Mesenchymal stem cell (in vitro differentiated cells and primary cell): ENCODE results near the gene GADD45A.

ENCODE experiments used
- DNase-seq: peaks from one replicate; pipeline ENCODE4 v3.0.0-alpha.2; 2013
- H2AFZ ChIP-seq: one replicate; pipeline ENCODE4 v1.6.1; 2013; ENCODE audit warnings: low read depth, mild to moderate bottlenecking, control low read depth, inconsistent platforms, low read length, moderate library complexity
- H2AK5ac ChIP-seq: 2 replicates; pipeline ENCODE4 v1.6.1; 2013; ENCODE audit warnings: low read length, moderate library complexity, mild to moderate bottlenecking, inconsistent platforms; ENCODE audit not compliant: severe bottlenecking
- H2BK120ac ChIP-seq: one replicate; pipeline ENCODE4 v1.6.1; 2013; ENCODE audit warnings: low read depth, mild to moderate bottlenecking, inconsistent platforms, low read length, moderate library complexity
- H2BK12ac ChIP-seq, 2 experiments: one replicate each; pipeline ENCODE4 v1.6.1; 2013; ENCODE audit warnings: inconsistent platforms in 2 of 2, low read length in 2 of 2, mild to moderate bottlenecking in 2 of 2, moderate library complexity in 2 of 2, control low read depth in 1 of 2
- H2BK15ac ChIP-seq: one replicate; pipeline ENCODE4 v1.6.1; 2013; ENCODE audit warnings: mild to moderate bottlenecking, low read depth, inconsistent platforms; ENCODE audit not compliant: poor library complexity, severe bottlenecking
- H2BK5ac ChIP-seq: 2 replicates; pipeline ENCODE4 v1.6.1; 2013; ENCODE audit warnings: low read depth, mild to moderate bottlenecking, low read length, control low read depth, inconsistent platforms; ENCODE audit not compliant: poor library complexity, severe bottlenecking
- H3K14ac ChIP-seq, 2 experiments: one replicate each; pipeline ENCODE4 v1.6.1; 2013; ENCODE audit warnings: inconsistent platforms in 2 of 2, low read length in 2 of 2, control low read depth in 1 of 2, mild to moderate bottlenecking in 1 of 2, moderate library complexity in 1 of 2
- H3K18ac ChIP-seq, 2 experiments: one replicate each; pipeline ENCODE4 v1.6.1; 2013; ENCODE audit warnings: inconsistent platforms in 2 of 2, low read length in 2 of 2, control low read depth in 1 of 2, low read depth in 1 of 2, mild to moderate bottlenecking in 1 of 2
- H3K23ac ChIP-seq, 2 experiments: one replicate each; pipeline ENCODE4 v1.6.1; 2013; ENCODE audit warnings: inconsistent platforms in 2 of 2, low read length in 2 of 2, mild to moderate bottlenecking in 2 of 2, moderate library complexity in 2 of 2, control low read depth in 1 of 2
- H3K27ac ChIP-seq: 2 replicates; pipeline ENCODE4 v1.5.1; 2013; ENCODE audit warnings: mild to moderate bottlenecking, moderate library complexity, low read length, control low read depth, inconsistent platforms; ENCODE audit not compliant: poor library complexity, severe bottlenecking
- H3K27me3 ChIP-seq, 2 experiments: 2 replicates each; pipeline versions ENCODE4 v1.6.1 to v1.7.0; 2013; ENCODE audit warnings: low read length in 2 of 2, mild to moderate bottlenecking in 2 of 2, moderate library complexity in 2 of 2, control low read depth in 1 of 2, inconsistent platforms in 1 of 2; ENCODE audit not compliant: control insufficient read depth in 1 of 2, insufficient read depth in 1 of 2
- H3K36me3 ChIP-seq, 2 experiments: 2 replicates each; pipeline versions ENCODE4 v1.6.1 to v1.7.0; 2013; ENCODE audit warnings: low read length in 2 of 2, control low read depth in 1 of 2, inconsistent platforms in 1 of 2, low read depth in 1 of 2, mild to moderate bottlenecking in 1 of 2; ENCODE audit not compliant: insufficient read depth in 2 of 2, control insufficient read depth in 1 of 2
- H3K4ac ChIP-seq, 2 experiments: one replicate each; pipeline ENCODE4 v1.6.1; 2013; ENCODE audit warnings: inconsistent platforms in 2 of 2, low read length in 2 of 2, mild to moderate bottlenecking in 2 of 2, moderate library complexity in 2 of 2, control low read depth in 1 of 2, low read depth in 1 of 2
- H3K4me1 ChIP-seq: 2 replicates; pipeline ENCODE4 v1.6.1; 2013; ENCODE audit warnings: low read depth, low read length, control low read depth; ENCODE audit not compliant: control insufficient read depth, insufficient read depth
- H3K4me2 ChIP-seq: 2 replicates; pipeline ENCODE4 v1.6.1; 2013; ENCODE audit warnings: low read length, mild to moderate bottlenecking, inconsistent platforms; ENCODE audit not compliant: poor library complexity, severe bottlenecking
- H3K4me3 ChIP-seq, 2 experiments: 2 replicates each; pipeline versions ENCODE4 v1.5.1 to v1.7.0; 2013; ENCODE audit warnings: low read length in 2 of 2, mild to moderate bottlenecking in 2 of 2, control low read depth in 1 of 2, low read depth in 1 of 2; ENCODE audit not compliant: insufficient read depth in 1 of 2
- H3K79me1 ChIP-seq: replicated peaks from 2 replicates; pipeline ENCODE4 v1.6.1; 2013; ENCODE audit warnings: mild to moderate bottlenecking, control low read depth, low read length, inconsistent platforms; ENCODE audit not compliant: poor library complexity, severe bottlenecking
- H3K9ac ChIP-seq: 2 replicates; pipeline ENCODE4 v1.7.0; 2013; ENCODE audit warnings: mild to moderate bottlenecking, low read length, moderate library complexity
- H3K9me3 ChIP-seq: 2 replicates; pipeline ENCODE4 v1.7.0; 2013; ENCODE audit warnings: mild to moderate bottlenecking, low read length; ENCODE audit not compliant: control insufficient read depth
- H4K8ac ChIP-seq: one replicate; pipeline ENCODE4 v1.6.1; 2013; ENCODE audit warnings: inconsistent platforms, mild to moderate bottlenecking, low read length, moderate library complexity
- H4K91ac ChIP-seq: one replicate; pipeline ENCODE4 v1.6.1; 2013; ENCODE audit warnings: mild to moderate bottlenecking, low read length, inconsistent platforms
- WGBS: methylation state at CpG from one replicate; pipeline ENCODE4 v1.1.7; 2013; ENCODE audit warnings: mixed read lengths; 5-methylcytosine and 5-hydroxymethylcytosine counted together

The GADD45A gene

DNA sequence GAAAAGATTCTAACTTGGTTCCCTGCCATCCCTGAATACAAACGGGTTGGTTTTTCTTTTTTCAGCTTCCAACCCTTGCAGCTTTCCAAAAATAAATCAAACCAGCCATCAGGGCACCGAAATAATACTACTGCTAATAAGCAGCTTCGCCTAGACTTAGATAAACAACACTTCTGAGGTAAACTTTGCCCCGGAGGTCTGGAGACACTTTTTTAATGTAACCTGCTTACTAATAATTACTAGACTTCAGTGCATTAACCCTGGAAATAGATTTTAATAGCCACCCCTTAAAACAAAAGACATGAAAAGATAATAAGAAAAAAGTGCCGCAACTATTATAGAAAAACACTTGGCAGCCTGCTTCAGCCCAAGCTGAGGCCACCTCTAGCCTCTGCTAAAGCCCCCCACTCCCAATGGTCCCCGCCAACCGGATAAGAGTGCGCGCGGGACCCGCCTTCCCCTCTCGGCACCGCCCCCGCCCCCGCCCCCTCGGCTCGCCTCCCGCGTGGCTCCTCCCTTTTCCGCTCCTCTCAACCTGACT is 405 bp upstream of the GADD45A start:
- Histone ChIP-seq H3K4me3 (peak overlapping the region in 1 of 2 experiments; percentile 71), H3K18ac (no peak overlapping the region), H2BK5ac (peak overlapping the region; percentile 8), H4K91ac (no peak overlapping the region), H3K4me2 (peak overlapping the region; percentile 63), H3K36me3 (peaks cover 4 to 27% of the 10 kb centered on the region in 2 experiments), H3K23ac (no peak overlapping the region), H2BK12ac (peak overlapping the region in 1 of 2 experiments; percentile 45), H4K8ac (no peak overlapping the region), H3K27ac (peak overlapping the region; percentile 78), H3K14ac (no peak overlapping the region), H3K4me1 (peaks cover 5% of the 10 kb centered on the region), H3K79me1 (peaks cover 1% of the 10 kb centered on the region), H2AFZ (no peak overlapping the region), H3K9ac (peak overlapping the region; percentile 68), H3K4ac (no peak overlapping the region), H3K9me3 (no peaks in the 10 kb centered on the region), H2BK120ac (no peak overlapping the region), H2BK15ac (no peak overlapping the region), H3K27me3 (no peaks in the 10 kb centered on the region), H2AK5ac (no peak overlapping the region)
- DNase-seq = no peak
- 9% methylated on average over 15 of the region's 20 CpGs for WGBS

DNA sequence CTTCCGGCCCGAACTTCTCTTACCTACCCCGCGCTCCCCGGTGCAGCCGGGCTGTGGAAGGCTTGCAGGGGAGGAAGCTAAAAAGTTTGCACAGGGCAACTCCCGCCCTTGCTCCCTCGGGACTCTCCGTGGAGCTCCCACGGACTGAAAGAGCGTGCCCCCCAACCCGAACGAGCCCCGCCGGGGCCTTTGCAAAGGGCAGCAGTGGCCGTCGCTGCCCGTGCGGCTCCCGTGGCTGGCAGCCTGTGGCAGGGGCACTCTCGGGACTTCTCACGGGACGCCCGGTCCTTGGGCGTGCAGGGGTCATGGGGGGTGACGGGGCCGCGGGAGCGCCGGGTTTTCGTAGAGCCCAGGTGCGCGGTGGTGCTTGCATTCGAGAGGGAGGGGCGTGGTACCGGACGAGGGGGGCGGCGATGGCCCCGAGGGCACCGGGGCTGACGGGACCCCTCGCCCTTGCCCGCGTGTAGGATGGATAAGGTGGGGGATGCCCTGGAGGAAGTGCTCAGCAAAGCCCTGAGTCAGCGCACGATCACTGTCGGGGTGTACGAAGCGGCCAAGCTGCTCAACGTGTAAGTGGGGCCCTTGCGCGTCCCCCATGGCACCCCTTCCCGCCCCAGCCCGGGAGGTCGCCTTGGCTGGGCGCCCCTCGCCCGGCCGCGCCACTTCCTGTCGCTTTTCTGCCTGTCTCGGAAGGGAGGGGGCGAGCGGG is 711 bp downstream of the GADD45A start:
- peak overlapping the region; percentile 97 to 98 for H3K18ac ChIP-seq
- H2BK12ac ChIP-seq = peak overlapping the region; percentile 38 to 67
- H4K8ac ChIP-seq = peak overlapping the region; percentile 99
- H3K9me3 ChIP-seq = no peaks in the 10 kb centered on the region
- peak overlapping the region; percentile 69 to 81 for H3K23ac ChIP-seq
- peaks cover 1% of the 10 kb centered on the region for H3K79me1 ChIP-seq
- whole genome bisulfite sequencing = under 1% methylated on average over 54 of the region's 65 CpGs
- H2BK5ac ChIP-seq = peak overlapping the region; percentile 99
- H3K4ac ChIP-seq = peak overlapping the region; percentile 89 to 91
- peak overlapping the region; percentile 61 for H3K4me2 ChIP-seq
- no peaks in the 10 kb centered on the region for H3K27me3 ChIP-seq
- peaks cover 5% of the 10 kb centered on the region for H3K4me1 ChIP-seq
- peak overlapping the region; percentile 94 for H3K27ac ChIP-seq
- peak overlapping the region; percentile 90 to 91 for H3K4me3 ChIP-seq
- peak overlapping the region; percentile 20 for H2AK5ac ChIP-seq
- H3K9ac ChIP-seq = peak overlapping the region; percentile 98
- H3K14ac ChIP-seq = peak overlapping the region; percentile 62 to 98
- peak; percentile 44 for DNase-seq
- H2BK120ac ChIP-seq = peak overlapping the region; percentile 91
- H2BK15ac ChIP-seq = peak overlapping the region; percentile 98
- H3K36me3 ChIP-seq = peaks cover 4 to 36% of the 10 kb centered on the region in 2 experiments
- H4K91ac ChIP-seq = peak overlapping the region; percentile 99
- peak overlapping the region; percentile 37 for H2AFZ ChIP-seq

- DNase-seq = peak; percentile 98
- peaks cover 1% of the 10 kb centered on the region for H3K79me1 ChIP-seq
- H2BK15ac ChIP-seq = peak overlapping the region; percentile 98
- H2BK5ac ChIP-seq = peak overlapping the region; percentile 99
- peak overlapping the region; percentile 99 for H4K91ac ChIP-seq
- H3K9me3 ChIP-seq = no peaks in the 10 kb centered on the region
- H3K9ac ChIP-seq = peak overlapping the region; percentile 98
- H3K4ac ChIP-seq = peak overlapping the region; percentile 89 to 91
- peaks cover 4 to 36% of the 10 kb centered on the region in 2 experiments for H3K36me3 ChIP-seq
- H2AK5ac ChIP-seq = peak overlapping the region; percentile 74
- H2BK120ac ChIP-seq = peak overlapping the region; percentile 91
- peak overlapping the region; percentile 37 to 69 for H3K23ac ChIP-seq
- H2AFZ ChIP-seq = no peak overlapping the region
- peak overlapping the region; percentile 99 for H4K8ac ChIP-seq
- H3K4me3 ChIP-seq = peak overlapping the region; percentile 90 to 91
- peak overlapping the region; percentile 62 to 98 for H3K14ac ChIP-seq
- peaks cover 5% of the 10 kb centered on the region for H3K4me1 ChIP-seq
- H3K27ac ChIP-seq = peak overlapping the region; percentile 94
- H3K27me3 ChIP-seq = no peaks in the 10 kb centered on the region
- peak overlapping the region; percentile 38 to 67 for H2BK12ac ChIP-seq
- H3K4me2 ChIP-seq = peak overlapping the region; percentile 71
- peak overlapping the region; percentile 97 to 98 for H3K18ac ChIP-seq
- WGBS = under 1% methylated on average over 43 of the region's 43 CpGs
These were observed 1.5 kb downstream of the GADD45A start for GRCh38 chr1:67686267-67687197.
